Heart left ventricle (tissue), 16 donors: Measurements from ENCODE around the gene KRTAP9-6. TPM values are rescaled to one million over a fixed set of nuclear protein-coding genes. Genes with fewer than 3 reads are reported as not detected.
"Not testable (repeated sequence)": the region's sequence is repeated elsewhere in the genome, so short reads cannot be mapped to it uniquely, and the experiment has no call there.

Source experiments
- ATAC-seq, 4 donors: fragments of 200-7000 bp; cut with Tn5 transposase; one replicate each; pipeline ENCODE4 v1.9.1; 2020 to 2022; ENCODE audit warnings: moderate library complexity in 4 of 4, mild to moderate bottlenecking in 3 of 4, moderate number of reproducible peaks in 1 of 4
- DNase-seq, 5 donors: peaks; one replicate each; pipeline ENCODE4 v3.0.0-alpha.2; 2020
- H3K27ac ChIP-seq, 12 donors: fragments of 200-600 bp; sonication (generic) in 4 of 12; one replicate each; pipeline versions ENCODE4 v1.5.0 to v1.8.0; 2016 to 2022; ENCODE audit warnings: mild to moderate bottlenecking in 2 of 12
- H3K27me3 ChIP-seq, 9 donors: fragments of 200-600 bp; sonication (generic) in 2 of 9; one replicate each; pipeline versions ENCODE4 v1.5.1 to v1.8.0; 2016 to 2022; ENCODE audit warnings: mild to moderate bottlenecking in 3 of 9
- H3K36me3 ChIP-seq, 9 donors: fragments of 200-600 bp; sonication (generic) in 2 of 9; one replicate each; pipeline versions ENCODE4 v1.5.0 to v1.8.0; 2018 to 2022; ENCODE audit warnings: mild to moderate bottlenecking in 2 of 9
- H3K4me1 ChIP-seq, 12 donors: fragments of 200-600 bp; sonication (generic) in 4 of 12; one replicate each; pipeline versions ENCODE4 v1.5.0 to v1.8.0; 2016 to 2022; ENCODE audit warnings: mild to moderate bottlenecking in 3 of 12
- H3K4me3 ChIP-seq, 12 donors: fragments of 200-600 bp; sonication (generic) in 4 of 12; one replicate each; pipeline versions ENCODE4 v1.5.0 to v1.8.0; 2017 to 2022; ENCODE audit warnings: mild to moderate bottlenecking in 9 of 12, moderate library complexity in 4 of 12
- H3K9me3 ChIP-seq, 12 donors: fragments of 200-600 bp; sonication (generic) in 4 of 12; one replicate each; pipeline versions ENCODE4 v1.5.0 to v1.8.0; 2016 to 2022; ENCODE audit warnings: mild to moderate bottlenecking in 1 of 12
- CTCF ChIP-seq, 12 donors: fragments of 200-600 bp; sonication (generic) in 4 of 12; IDR thresholded peaks; one replicate each; pipeline versions ENCODE4 v1.5.0 to v1.8.0; 2018 to 2022; ENCODE audit warnings: antibody characterized with exemption in 12 of 12, mild to moderate bottlenecking in 5 of 12
- POLR2A ChIP-seq, 2 donors: fragments of 450-650 bp; IDR thresholded peaks; one replicate each; pipeline ENCODE4 v1.6.1; 2017; ENCODE audit warnings: antibody characterized with exemption in 2 of 2, mild to moderate bottlenecking in 2 of 2, moderate library complexity in 2 of 2
- WGBS, 4 donors: extraction: QIAGEN DNeasy Blood & Tissue Kit in 2 of 4; methylation state at CpG; one replicate each; pipeline versions ENCODE4 v1.1.5 to v1.1.7; 2013 to 2018; 5-methylcytosine and 5-hydroxymethylcytosine counted together
- intact Hi-C, 10 donors: fragments of 100-400 bp; cut with DNase I; formaldehyde crosslinking; loops; one replicate each; pipeline versions ENCODE4 v1.11.1 to v1.14.2; 2022
- polyA plus RNA-seq, 2 donors: library from polyadenylated mRNA; stranded (reverse); fragments of 200-250 nt; gene quantifications; one replicate each; pipeline ENCODE4 v1.2.3, GENCODE V29; 2013
- total RNA-seq, 9 donors: library from RNA; depleted of rRNA in 2 of 9; stranded (reverse); fragments of >200 nt in 2 of 9; fragmentation: NEBNext Ultra II Directional in 3 of 9; extraction: Animal tissue kit (Norgen Biotek cat#: 25700) in 3 of 9; gene quantifications; one replicate each; pipeline versions ENCODE4 v1.1.0 to v1.2.4, GENCODE V29; 2016 to 2023
- donor health status: ischemic (EF 13 %, LVEDD 7.1; RV severe dilation, severe dysfunction).
- donor health status: healthy with polysubstance abuse.
- donor health status: DM: no; HTN: yes; CAD: no.
- donor health status: DM: no; HTN: no; CAD: no.
- donor health status: ischemic (EF 25% LVEDD 6.9; RV normal size, moderate dysfunction).
- donor health status: ischemic (EF 25% LVEDD 5.7; RV mildly dilated, moderate dysfunction).
- donor health status: healthy.
- donor health status: DM: yes; HTN: yes; CAD: no.
- donor health status: ischemic (EF 35%, LVEDD 5.7; RV mildly dilated, moderate dysfunction).
- donor health status: nonischemic (EF 11% LVEDD 7.7; RV severe dilation, severe dysfunction).
- donor health status: DM: yes; HTN: yes; CAD: no.
- donor health status: PGD.
- donor health status: ischemic (EF 29% LVEDD 5.4; RV normal size, mild dysfunction).
- donor health status: nonischemic (EF 23%, LVEDD 6.1; RV moderate dilation, normal function).

Gene KRTAP9-6
- total and polyA plus RNA-seq, 11 donors: not detected

GRCh38 chr17:41258406-41258805, 6.8 kb upstream of the KRTAP9-6 start:
- TF ChIP-seq CTCF (IDR thresholded peaks at IDR 0.05) (no peak), POLR2A (IDR thresholded peaks at IDR 0.05) (no peak)
- H3K4me3 ChIP-seq: no peak overlapping the region
- H3K9me3 ChIP-seq: no peaks in the 10 kb centered on the region
- ATAC-seq: no peak
- intact Hi-C loops: no loop called here
- H3K27ac ChIP-seq: no peak overlapping the region
- no peak for DNase-seq
- no peaks in the 10 kb centered on the region for H3K36me3 ChIP-seq
- peaks cover 0 to 46% (median 12%) of the 10 kb centered on the region in 9 donors for H3K27me3 ChIP-seq
- H3K4me1 ChIP-seq: no peaks in the 10 kb centered on the region

- Histone ChIP-seq H3K4me1 (no peaks in the 10 kb centered on the region), H3K9me3 (no peaks in the 10 kb centered on the region), H3K36me3 (no peaks in the 10 kb centered on the region), H3K27ac (no peak overlapping the region), H3K27me3 (peaks cover 0 to 26% (median 12%) of the 10 kb centered on the region in 9 donors), H3K4me3 (no peak overlapping the region)
- TF ChIP-seq CTCF (IDR thresholded peaks at IDR 0.05): no peak
- no peak for TF ChIP-seq POLR2A (IDR thresholded peaks at IDR 0.05)
- ATAC-seq (no peak), DNase-seq (no peak)
- WGBS, 4 donors: 82 to 86% (median 84%) methylated on average over 2 of the region's 2 CpGs
- intact Hi-C loops: loop anchor here in 1 of 10 donors (2.0 to 10.0 kb wide), 2 partner anchors 14 to 62 kb away; no protein-coding TSS in a partner anchor
Measured at GRCh38 chr17:41263212-41263611, 2.0 kb upstream of the KRTAP9-6 start.

GRCh38 chr17:41264599-41264998, 579 bp upstream of the KRTAP9-6 start:
- H3K9me3 ChIP-seq: no peaks in the 10 kb centered on the region
- H3K27ac ChIP-seq: no peak overlapping the region
- H3K4me3 ChIP-seq: no peak overlapping the region
- no peaks in the 10 kb centered on the region for H3K4me1 ChIP-seq
- TF ChIP-seq POLR2A (IDR thresholded peaks at IDR 0.05): no peak
- no peak for TF ChIP-seq CTCF (IDR thresholded peaks at IDR 0.05)
- peaks cover 0 to 15% (median 2%) of the 10 kb centered on the region in 9 donors for H3K27me3 ChIP-seq
- DNase-seq (no peak), ATAC-seq (no peak)
- no peaks in the 10 kb centered on the region for H3K36me3 ChIP-seq
- intact Hi-C loops: loop anchor here in 2 of 10 donors (2.0 to 10.0 kb wide), 2 partner anchors 16 to 60 kb away; no protein-coding TSS in a partner anchor
- WGBS, 4 donors: 72 to 77% (median 76%) methylated on average over 3 of the region's 3 CpGs

GRCh38 chr17:41267711-41268110, 2.5 kb downstream of the KRTAP9-6 start:
- no peak overlapping the region for H3K27ac ChIP-seq
- intact Hi-C loops: loop anchor here in 1 of 10 donors (10.0 kb wide), 1 partner anchor 57 kb away; no protein-coding TSS in a partner anchor
- ATAC-seq: no peak
- no peak overlapping the region for H3K4me3 ChIP-seq
- TF ChIP-seq POLR2A (IDR thresholded peaks at IDR 0.05) (no peak), CTCF (IDR thresholded peaks at IDR 0.05) (no peak)
- 84 to 91% (median 87%) methylated on average over 3 of the region's 3 CpGs; no CpG with 5 or more reads in 1 of the 4 donors for WGBS, 4 donors
- H3K27me3 ChIP-seq: peaks cover 0 to 11% (median 0%) of the 10 kb centered on the region in 9 donors
- no peaks in the 10 kb centered on the region for H3K9me3 ChIP-seq
- no peak for DNase-seq
- no peaks in the 10 kb centered on the region for H3K4me1 ChIP-seq
- no peaks in the 10 kb centered on the region for H3K36me3 ChIP-seq

- ATAC-seq, intact Hi-C loops, H3K4me1 ChIP-seq, H3K36me3 ChIP-seq, DNase-seq, H3K4me3 ChIP-seq, H3K27ac ChIP-seq, H3K9me3 ChIP-seq, H3K27me3 ChIP-seq: not testable (repeated sequence)
- WGBS, 4 donors: 47% methylated on average over 1 of the region's 1 CpG; no CpG with 5 or more reads in 3 of the 4 donors
Measured at GRCh38 chr17:41271323-41271722, 6.1 kb downstream of the KRTAP9-6 start.
